NT2/D1 (cell line): ENCODE measurements around the gene IBTK.

Experiments
- SUZ12 ChIP-seq: IDR thresholded peaks from 2 replicates; pipeline ENCODE4 v1.6.1; 2011; ENCODE audit not compliant: insufficient read length, insufficient read depth; ENCODE audit errors: extremely low read depth
- YY1 ChIP-seq: IDR thresholded peaks from 2 replicates; pipeline ENCODE4 v1.6.1; 2011; ENCODE audit not compliant: insufficient read length, insufficient read depth
- ZNF274 ChIP-seq: IDR thresholded peaks from 2 replicates; pipeline ENCODE4 v1.6.1; 2011; ENCODE audit warnings: mild to moderate bottlenecking, low read depth, low read length

DNA sequence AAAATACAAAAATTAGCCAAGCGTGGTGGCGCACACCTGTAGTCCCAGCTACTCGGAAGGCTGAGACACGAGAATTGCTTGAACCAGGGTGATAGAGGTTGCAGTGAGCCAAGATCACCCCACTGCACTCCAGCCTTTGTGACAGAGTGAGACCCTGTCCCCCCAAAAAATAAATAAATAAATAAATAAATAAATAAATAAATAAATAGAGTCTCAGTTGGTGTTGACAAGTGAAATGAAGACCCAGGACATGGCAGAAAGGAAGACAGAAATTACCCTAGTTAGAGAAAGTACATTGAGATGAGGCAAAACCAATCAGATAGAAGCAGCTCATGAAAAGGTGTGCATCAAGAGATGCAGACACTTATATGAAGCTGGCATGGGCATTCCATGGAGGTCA is 105.0 kb downstream of the IBTK start:
- TF ChIP-seq ZNF274, result no peak
- TF ChIP-seq YY1, result no peak
- no peak for TF ChIP-seq SUZ12
